Skin of body (tissue), 2 donors: Measurements from ENCODE around the gene SAMD11. TPM values are rescaled to one million over a fixed set of nuclear protein-coding genes. Genes with fewer than 3 reads are reported as not detected.

Experiments
- DNase-seq: peaks from one replicate; lab custom pipeline; 2025; lab: John Stamatoyannopoulos, UW
- total RNA-seq: library from RNA; depleted of rRNA; stranded (reverse); fragments of >200 nt; gene quantifications from one replicate; pipeline ENCODE4 v1.2.3, GENCODE V29; 2014

The SAMD11 gene
- total RNA-seq, 1 donor from 2014 or later, result 4.9 TPM

GRCh38 chr1:905071-905749 lies 18.5 kb upstream of the SAMD11 start:
- peak; percentile 68 for DNase-seq

- DNase-seq, result no peak
Observed at GRCh38 chr1:905811-906599, 17.7 kb upstream of the SAMD11 start.

- DNase-seq, result no peak
Observed at GRCh38 chr1:906600-907420, 16.9 kb upstream of the SAMD11 start.

GRCh38 chr1:907611-908451 lies 15.9 kb upstream of the SAMD11 start:
- DNase-seq, result no peak

GRCh38 chr1:908661-909060 lies 15.1 kb upstream of the SAMD11 start:
- no peak for DNase-seq

GRCh38 chr1:909861-910310 lies 13.8 kb upstream of the SAMD11 start:
- DNase-seq, result no peak

GRCh38 chr1:910311-910880 lies 13.3 kb upstream of the SAMD11 start:
- no peak for DNase-seq

GRCh38 chr1:910881-911721 lies 12.6 kb upstream of the SAMD11 start:
- no peak for DNase-seq

GRCh38 chr1:911875-912739 lies 11.6 kb upstream of the SAMD11 start:
- DNase-seq, result no peak

- DNase-seq, result no peak
Observed at GRCh38 chr1:912740-913301, 10.9 kb upstream of the SAMD11 start.

- no peak for DNase-seq
Observed at GRCh38 chr1:913491-914130, 10.1 kb upstream of the SAMD11 start.

GRCh38 chr1:914131-914890 lies 9.4 kb upstream of the SAMD11 start:
- no peak for DNase-seq

GRCh38 chr1:914891-915280 lies 8.8 kb upstream of the SAMD11 start:
- no peak for DNase-seq

- DNase-seq, result no peak
Observed at GRCh38 chr1:915295-916172, 8.2 kb upstream of the SAMD11 start.

GRCh38 chr1:916173-917075 lies 7.3 kb upstream of the SAMD11 start:
- no peak for DNase-seq
